Measurements from ENCODE around the gene ARRDC2.
A peak's percentile ranks its signal among the peaks of the same experiment; 100 is the strongest.
"Not testable (repeated sequence)": the region's sequence is repeated elsewhere in the genome, so short reads cannot be mapped to it uniquely, and the experiment has no call there.

Gene ARRDC2

GRCh38 chr19:18017275-18018083 is 9.5 kb downstream of the ARRDC2 start:
- DNase-seq, result no peak

GRCh38 chr19:18020212-18021085 is 12.5 kb downstream of the ARRDC2 start:
- DNase-seq, result no peak

GRCh38 chr19:18021121-18021755 is 13.3 kb downstream of the ARRDC2 start:
- DNase-seq, result peak; percentile 28

- DNase-seq, result no peak
Observed at GRCh38 chr19:18023622-18024251, 15.8 kb downstream of the ARRDC2 start.

- DNase-seq, result no peak
Observed at GRCh38 chr19:18027151-18027550, 19.2 kb downstream of the ARRDC2 start.

GRCh38 chr19:18029617-18030338 is 21.8 kb downstream of the ARRDC2 start:
- no peak for DNase-seq

- DNase-seq, result not testable (repeated sequence)
Observed at GRCh38 chr19:18031401-18031800, 23.4 kb downstream of the ARRDC2 start.

GRCh38 chr19:18032102-18032501 is 24.1 kb downstream of the ARRDC2 start:
- not testable (repeated sequence) for DNase-seq

GRCh38 chr19:18041054-18041453 is 33.1 kb downstream of the ARRDC2 start:
- DNase-seq, result no peak

- DNase-seq, result no peak
Observed at GRCh38 chr19:18043676-18044075, 35.7 kb downstream of the ARRDC2 start.

GRCh38 chr19:18044825-18045304 is 36.9 kb downstream of the ARRDC2 start:
- DNase-seq, result peak; percentile 88

GRCh38 chr19:18045307-18046050 is 37.5 kb downstream of the ARRDC2 start:
- no peak for DNase-seq

- DNase-seq, result no peak
Observed at GRCh38 chr19:18046059-18046718, 38.2 kb downstream of the ARRDC2 start.

GRCh38 chr19:18049385-18049784 is 41.4 kb downstream of the ARRDC2 start:
- DNase-seq, result no peak

GRCh38 chr19:18051887-18052286 is 43.9 kb downstream of the ARRDC2 start:
- no peak for DNase-seq

- DNase-seq, result no peak
Observed at GRCh38 chr19:18053576-18054219, 45.7 kb downstream of the ARRDC2 start.

GRCh38 chr19:18055967-18056366 is 48.0 kb downstream of the ARRDC2 start:
- DNase-seq, result no peak

GRCh38 chr19:18057557-18057956 is 49.6 kb downstream of the ARRDC2 start:
- no peak for DNase-seq

- DNase-seq, result peak; percentile 85
Observed at GRCh38 chr19:18058208-18059009, 50.4 kb downstream of the ARRDC2 start.

All from OCI-M1 (cell line).